ENCODE results near the gene TXNDC11. TPM values are rescaled to one million over a fixed set of nuclear protein-coding genes. Genes with fewer than 3 reads are reported as not detected.

Gene TXNDC11
- total and polyA plus RNA-seq, 2 experiments from 2014 or later: 6.8 to 12.0 TPM

DNA sequence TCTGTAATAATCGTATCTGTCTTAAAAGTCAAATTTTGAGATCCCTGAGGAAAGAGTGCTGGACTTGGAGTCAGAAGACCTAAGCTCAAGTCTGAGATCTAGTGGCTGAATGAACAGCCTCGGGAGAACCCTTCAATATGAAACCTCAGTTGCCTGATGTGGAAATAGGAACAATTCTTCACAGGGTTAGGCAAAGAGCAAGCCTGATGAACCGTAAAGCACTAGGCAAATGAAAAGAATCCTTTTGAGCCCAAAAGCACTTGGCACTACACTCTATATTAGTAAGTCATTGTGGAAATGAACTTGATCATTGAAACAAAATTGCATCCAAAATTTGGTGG lies 20.2 kb downstream of the TXNDC11 start:
- no peaks in the 10 kb centered on the region for H3K9me3 Mint-ChIP-seq
- H3K36me3 Mint-ChIP-seq (ENCODE audit: low read depth): peaks cover 14% of the 10 kb centered on the region; the same call in 2 of the 3 replicates
- ATAC-seq: no peak
- 0 out of 2 replicates have a peak, but pooled peaks cover 6% of the 10 kb centered on the region for H3K36me3 ChIP-seq (ENCODE audit: insufficient read depth)
- no peak overlapping the region for H3K27ac ChIP-seq (ENCODE audit: low read depth)
- no peaks in the 10 kb centered on the region for H3K27me3 ChIP-seq (ENCODE audit: insufficient read depth)
- 0 out of 2 replicates have a peak, but pooled peaks cover 3% of the 10 kb centered on the region for H4K20me1 ChIP-seq (replicated peaks; ENCODE audit: insufficient read depth)
- no peak overlapping the region for H3K4me3 ChIP-seq
- H3K27me3 Mint-ChIP-seq (ENCODE audit: insufficient read depth, low read depth, poor library complexity): no peaks in the 10 kb centered on the region
- no peak overlapping the region for H3K27ac Mint-ChIP-seq
- TF ChIP-seq POLR2AphosphoS5 (IDR thresholded peaks at IDR 0.05; ENCODE audit: low read depth) (no peak), ZNF331 (CRISPR knock-in tag; IDR thresholded peaks at IDR 0.05; ENCODE audit: low read depth) (no peak), EZH2 (IDR thresholded peaks at IDR 0.05; ENCODE audit: low read depth, unreplicated experiment) (no peak), JUNB (IDR thresholded peaks at IDR 0.05; ENCODE audit: unreplicated experiment) (no peak), ZNF114 (CRISPR knock-in tag; IDR thresholded peaks at IDR 0.05) (no peak), STAT1 (IDR thresholded peaks at IDR 0.05; ENCODE audit: unreplicated experiment) (no peak), EZH2phosphoT487 (IDR thresholded peaks at IDR 0.05; ENCODE audit: unreplicated experiment) (no peak)
- TF ChIP-seq, protein P1, sequence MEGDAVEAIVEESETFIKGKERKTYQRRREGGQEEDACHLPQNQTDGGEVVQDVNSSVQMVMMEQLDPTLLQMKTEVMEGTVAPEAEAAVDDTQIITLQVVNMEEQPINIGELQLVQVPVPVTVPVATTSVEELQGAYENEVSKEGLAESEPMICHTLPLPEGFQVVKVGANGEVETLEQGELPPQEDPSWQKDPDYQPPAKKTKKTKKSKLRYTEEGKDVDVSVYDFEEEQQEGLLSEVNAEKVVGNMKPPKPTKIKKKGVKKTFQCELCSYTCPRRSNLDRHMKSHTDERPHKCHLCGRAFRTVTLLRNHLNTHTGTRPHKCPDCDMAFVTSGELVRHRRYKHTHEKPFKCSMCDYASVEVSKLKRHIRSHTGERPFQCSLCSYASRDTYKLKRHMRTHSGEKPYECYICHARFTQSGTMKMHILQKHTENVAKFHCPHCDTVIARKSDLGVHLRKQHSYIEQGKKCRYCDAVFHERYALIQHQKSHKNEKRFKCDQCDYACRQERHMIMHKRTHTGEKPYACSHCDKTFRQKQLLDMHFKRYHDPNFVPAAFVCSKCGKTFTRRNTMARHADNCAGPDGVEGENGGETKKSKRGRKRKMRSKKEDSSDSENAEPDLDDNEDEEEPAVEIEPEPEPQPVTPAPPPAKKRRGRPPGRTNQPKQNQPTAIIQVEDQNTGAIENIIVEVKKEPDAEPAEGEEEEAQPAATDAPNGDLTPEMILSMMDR (conservative IDR thresholded peaks at IDR 0.05; ENCODE audit: low read depth in 2 of 2): no peak
- TF ChIP-seq, protein P2, sequence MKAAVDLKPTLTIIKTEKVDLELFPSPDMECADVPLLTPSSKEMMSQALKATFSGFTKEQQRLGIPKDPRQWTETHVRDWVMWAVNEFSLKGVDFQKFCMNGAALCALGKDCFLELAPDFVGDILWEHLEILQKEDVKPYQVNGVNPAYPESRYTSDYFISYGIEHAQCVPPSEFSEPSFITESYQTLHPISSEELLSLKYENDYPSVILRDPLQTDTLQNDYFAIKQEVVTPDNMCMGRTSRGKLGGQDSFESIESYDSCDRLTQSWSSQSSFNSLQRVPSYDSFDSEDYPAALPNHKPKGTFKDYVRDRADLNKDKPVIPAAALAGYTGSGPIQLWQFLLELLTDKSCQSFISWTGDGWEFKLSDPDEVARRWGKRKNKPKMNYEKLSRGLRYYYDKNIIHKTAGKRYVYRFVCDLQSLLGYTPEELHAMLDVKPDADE (IDR thresholded peaks at IDR 0.05): no peak
- TF ChIP-seq, protein P3, sequence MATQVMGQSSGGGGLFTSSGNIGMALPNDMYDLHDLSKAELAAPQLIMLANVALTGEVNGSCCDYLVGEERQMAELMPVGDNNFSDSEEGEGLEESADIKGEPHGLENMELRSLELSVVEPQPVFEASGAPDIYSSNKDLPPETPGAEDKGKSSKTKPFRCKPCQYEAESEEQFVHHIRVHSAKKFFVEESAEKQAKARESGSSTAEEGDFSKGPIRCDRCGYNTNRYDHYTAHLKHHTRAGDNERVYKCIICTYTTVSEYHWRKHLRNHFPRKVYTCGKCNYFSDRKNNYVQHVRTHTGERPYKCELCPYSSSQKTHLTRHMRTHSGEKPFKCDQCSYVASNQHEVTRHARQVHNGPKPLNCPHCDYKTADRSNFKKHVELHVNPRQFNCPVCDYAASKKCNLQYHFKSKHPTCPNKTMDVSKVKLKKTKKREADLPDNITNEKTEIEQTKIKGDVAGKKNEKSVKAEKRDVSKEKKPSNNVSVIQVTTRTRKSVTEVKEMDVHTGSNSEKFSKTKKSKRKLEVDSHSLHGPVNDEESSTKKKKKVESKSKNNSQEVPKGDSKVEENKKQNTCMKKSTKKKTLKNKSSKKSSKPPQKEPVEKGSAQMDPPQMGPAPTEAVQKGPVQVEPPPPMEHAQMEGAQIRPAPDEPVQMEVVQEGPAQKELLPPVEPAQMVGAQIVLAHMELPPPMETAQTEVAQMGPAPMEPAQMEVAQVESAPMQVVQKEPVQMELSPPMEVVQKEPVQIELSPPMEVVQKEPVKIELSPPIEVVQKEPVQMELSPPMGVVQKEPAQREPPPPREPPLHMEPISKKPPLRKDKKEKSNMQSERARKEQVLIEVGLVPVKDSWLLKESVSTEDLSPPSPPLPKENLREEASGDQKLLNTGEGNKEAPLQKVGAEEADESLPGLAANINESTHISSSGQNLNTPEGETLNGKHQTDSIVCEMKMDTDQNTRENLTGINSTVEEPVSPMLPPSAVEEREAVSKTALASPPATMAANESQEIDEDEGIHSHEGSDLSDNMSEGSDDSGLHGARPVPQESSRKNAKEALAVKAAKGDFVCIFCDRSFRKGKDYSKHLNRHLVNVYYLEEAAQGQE (IDR thresholded peaks at IDR 0.05; ENCODE audit: unreplicated experiment): no peak
- H3K4me2 ChIP-seq: no peak overlapping the region
- H3K4me1 ChIP-seq (ENCODE audit: insufficient read depth): 0 out of 2 replicates have a peak, but pooled peaks cover 4% of the 10 kb centered on the region
- H3K9me2 ChIP-seq (ENCODE audit: insufficient read depth): no peaks in the 10 kb centered on the region
- DNase-seq (ENCODE audit: low spot score): no peak
- no peaks in the 10 kb centered on the region; the same call in 1 of the 2 replicates for H3F3A ChIP-seq (replicated peaks; ENCODE audit: low read depth)
- peaks cover 8% of the 10 kb centered on the region; the same call in 2 of the 3 replicates for H3K4me1 Mint-ChIP-seq
- no peaks in the 10 kb centered on the region for H3K79me2 ChIP-seq (replicated peaks; ENCODE audit: insufficient read depth)
- H3K4me3 Mint-ChIP-seq: no peak overlapping the region
- no peak overlapping the region for H2AFZ ChIP-seq
